Measurements from ENCODE around the gene FAM53B. TPM values are rescaled to one million over a fixed set of nuclear protein-coding genes. Genes with fewer than 3 reads are reported as not detected.
A peak's percentile ranks its signal among the peaks of the same experiment; 100 is the strongest.

Gene FAM53B
- total RNA-seq, 4 donors from 2014 or later = 140 to 253 (median 192) TPM

DNA sequence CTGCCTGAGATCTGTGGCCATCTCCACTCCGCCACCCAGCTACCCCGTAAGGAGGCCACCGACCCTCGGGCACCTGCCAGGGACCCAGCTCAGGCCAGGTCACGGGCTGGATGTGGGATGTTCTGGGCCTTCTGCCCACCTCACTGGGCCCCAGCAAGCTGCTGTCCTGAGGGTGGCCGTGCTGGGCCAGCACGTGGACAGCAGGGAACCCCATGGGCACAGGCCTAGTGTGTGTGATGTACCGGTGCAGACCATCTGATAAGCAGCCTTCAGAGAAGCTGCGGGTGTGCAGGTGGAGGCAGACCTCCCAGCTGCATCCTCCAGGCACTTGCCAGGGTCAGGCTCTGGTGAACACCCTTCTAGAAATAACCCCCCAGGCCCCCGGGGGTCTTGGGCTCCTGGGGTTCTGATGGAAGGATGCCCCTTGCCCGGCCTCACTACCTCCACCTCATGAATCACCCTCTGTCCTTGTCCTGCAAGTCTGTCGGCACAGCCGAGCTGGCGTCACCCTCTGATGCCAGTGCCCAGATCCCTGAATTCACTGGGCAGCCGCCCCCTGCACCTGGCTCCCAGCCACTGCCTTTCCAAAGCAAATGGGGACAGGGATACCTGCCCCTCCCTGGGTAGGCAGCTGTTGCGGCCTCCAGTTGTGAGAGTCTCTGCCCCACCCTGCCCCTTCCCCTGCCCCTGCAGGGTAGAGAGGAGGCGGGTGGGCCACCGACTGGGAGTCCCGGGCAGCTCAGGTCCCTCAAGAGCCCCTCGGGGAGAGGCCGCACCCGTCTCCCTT, 139.8 kb downstream of the FAM53B start:
- peaks cover 0 to 8% of the 10 kb centered on the region in 2 donors for H3K4me1 ChIP-seq
- DNase-seq (no peak), ATAC-seq (peak in 1 of 2 donors; percentile 6)
- in situ Hi-C loops (cut with MboI; ENCODE audit: low sequenced_read_pairs in 4 of 4) = no loop called here
- no peaks in the 10 kb centered on the region for H3K9me3 ChIP-seq
- no peak overlapping the region for H3K4me3 ChIP-seq
- H3K27me3 ChIP-seq = no peaks in the 10 kb centered on the region
- no peak overlapping the region for H3K27ac ChIP-seq
- TF ChIP-seq, protein P1, sequence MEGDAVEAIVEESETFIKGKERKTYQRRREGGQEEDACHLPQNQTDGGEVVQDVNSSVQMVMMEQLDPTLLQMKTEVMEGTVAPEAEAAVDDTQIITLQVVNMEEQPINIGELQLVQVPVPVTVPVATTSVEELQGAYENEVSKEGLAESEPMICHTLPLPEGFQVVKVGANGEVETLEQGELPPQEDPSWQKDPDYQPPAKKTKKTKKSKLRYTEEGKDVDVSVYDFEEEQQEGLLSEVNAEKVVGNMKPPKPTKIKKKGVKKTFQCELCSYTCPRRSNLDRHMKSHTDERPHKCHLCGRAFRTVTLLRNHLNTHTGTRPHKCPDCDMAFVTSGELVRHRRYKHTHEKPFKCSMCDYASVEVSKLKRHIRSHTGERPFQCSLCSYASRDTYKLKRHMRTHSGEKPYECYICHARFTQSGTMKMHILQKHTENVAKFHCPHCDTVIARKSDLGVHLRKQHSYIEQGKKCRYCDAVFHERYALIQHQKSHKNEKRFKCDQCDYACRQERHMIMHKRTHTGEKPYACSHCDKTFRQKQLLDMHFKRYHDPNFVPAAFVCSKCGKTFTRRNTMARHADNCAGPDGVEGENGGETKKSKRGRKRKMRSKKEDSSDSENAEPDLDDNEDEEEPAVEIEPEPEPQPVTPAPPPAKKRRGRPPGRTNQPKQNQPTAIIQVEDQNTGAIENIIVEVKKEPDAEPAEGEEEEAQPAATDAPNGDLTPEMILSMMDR (IDR thresholded peaks at IDR 0.05 in 4 of 5, conservative IDR thresholded peaks at IDR 0.05 in 1 of 5) = no peak
- TF ChIP-seq POLR2A (IDR thresholded peaks at IDR 0.05) = no peak
- H3K36me3 ChIP-seq = no peaks in the 10 kb centered on the region
- intact Hi-C loops (cut with DNase I; ENCODE audit: low total_unique reads) = no loop called here

- H3K9me3 ChIP-seq = no peaks in the 10 kb centered on the region
- H3K4me3 ChIP-seq = no peak overlapping the region
- H3K4me1 ChIP-seq = peaks cover 0 to 8% of the 10 kb centered on the region in 2 donors
- no peak overlapping the region for H3K27ac ChIP-seq
- no peak for TF ChIP-seq POLR2A (IDR thresholded peaks at IDR 0.05)
- TF ChIP-seq, protein P1 (IDR thresholded peaks at IDR 0.05 in 4 of 5, conservative IDR thresholded peaks at IDR 0.05 in 1 of 5) = no peak
- in situ Hi-C loops (cut with MboI; ENCODE audit: low sequenced_read_pairs in 4 of 4) (no loop called here), intact Hi-C loops (cut with DNase I; ENCODE audit: low total_unique reads) (no loop called here)
- no peaks in the 10 kb centered on the region for H3K36me3 ChIP-seq
- DNase-seq (no peak), ATAC-seq (peak in 1 of 2 donors; percentile 22)
- H3K27me3 ChIP-seq = no peaks in the 10 kb centered on the region
Measured at GRCh38 chr10:124603376-124604213, 140.6 kb downstream of the FAM53B start.

DNA sequence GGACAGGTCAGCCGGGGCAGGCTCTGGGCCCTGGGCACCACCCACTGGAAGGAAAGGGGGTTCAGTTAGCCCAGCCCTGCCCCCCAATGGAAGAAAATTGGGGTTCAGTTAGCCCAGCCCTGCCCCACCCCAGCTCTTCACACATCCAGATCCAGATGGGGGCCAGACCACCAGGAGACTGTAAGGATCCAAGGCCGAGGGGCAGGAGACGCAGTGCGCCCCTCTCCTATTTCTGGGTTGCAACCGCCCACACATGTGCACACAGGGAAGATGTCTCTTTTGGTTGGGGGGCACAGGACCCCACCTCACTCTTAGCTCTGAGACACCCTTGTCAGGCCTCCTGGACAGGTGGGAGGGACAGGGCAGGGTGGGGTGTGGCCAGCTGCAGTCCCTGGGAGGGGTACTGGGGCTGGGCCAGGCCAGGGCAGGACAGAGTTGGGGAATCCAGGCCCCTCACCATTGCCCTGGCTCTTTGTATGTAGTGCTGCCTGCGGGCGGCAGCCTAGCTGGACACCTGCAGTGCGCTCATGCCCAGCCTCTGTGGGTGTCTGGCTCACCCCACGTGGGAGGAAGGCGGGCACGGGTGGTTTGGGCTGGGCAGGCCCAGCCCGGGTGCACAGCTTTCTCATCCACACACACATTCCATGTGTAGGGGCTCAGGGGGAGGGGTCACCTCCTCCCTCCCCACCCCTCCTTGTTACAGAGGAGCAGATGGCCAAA, 141.4 kb downstream of the FAM53B start:
- DNase-seq (no peak), ATAC-seq (no peak)
- Histone ChIP-seq H3K27ac (no peak overlapping the region), H3K4me3 (no peak overlapping the region), H3K27me3 (no peaks in the 10 kb centered on the region), H3K36me3 (no peaks in the 10 kb centered on the region), H3K4me1 (peaks cover 0 to 8% of the 10 kb centered on the region in 2 donors), H3K9me3 (no peaks in the 10 kb centered on the region)
- TF ChIP-seq, protein P1 (IDR thresholded peaks at IDR 0.05 in 4 of 5, conservative IDR thresholded peaks at IDR 0.05 in 1 of 5) = no peak
- no peak for TF ChIP-seq POLR2A (IDR thresholded peaks at IDR 0.05)
- in situ Hi-C loops (cut with MboI; ENCODE audit: low sequenced_read_pairs in 4 of 4) (no loop called here), intact Hi-C loops (cut with DNase I; ENCODE audit: low total_unique reads) (no loop called here)

DNA sequence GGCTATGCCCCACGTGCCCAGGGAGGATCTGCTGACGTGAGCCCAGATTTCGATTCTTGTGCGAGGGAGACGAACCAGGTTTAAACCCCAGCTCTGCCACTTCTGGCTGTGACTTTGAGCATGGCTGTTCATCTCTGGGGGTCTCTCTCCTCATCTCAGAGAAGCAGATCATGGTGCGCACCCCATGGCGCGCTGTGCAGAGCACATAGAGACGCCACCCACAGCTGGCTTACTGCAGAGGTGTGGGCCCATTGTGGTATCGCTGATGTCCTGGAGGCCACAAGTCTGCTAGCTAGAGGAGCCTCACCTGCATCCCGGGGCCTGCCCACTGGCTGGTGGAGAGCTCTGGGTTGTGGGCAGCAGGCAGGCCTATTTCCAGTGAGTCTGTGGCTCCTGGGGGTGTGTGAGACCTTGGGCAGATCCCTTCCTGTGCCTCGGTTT, 142.0 kb downstream of the FAM53B start:
- TF ChIP-seq, protein P1 (IDR thresholded peaks at IDR 0.05 in 4 of 5, conservative IDR thresholded peaks at IDR 0.05 in 1 of 5) = no peak
- no peak for TF ChIP-seq POLR2A (IDR thresholded peaks at IDR 0.05)
- Histone ChIP-seq H3K36me3 (no peaks in the 10 kb centered on the region), H3K27me3 (no peaks in the 10 kb centered on the region), H3K4me1 (peaks cover 0 to 8% of the 10 kb centered on the region in 2 donors), H3K27ac (no peak overlapping the region), H3K4me3 (no peak overlapping the region), H3K9me3 (no peaks in the 10 kb centered on the region)
- ATAC-seq (no peak), DNase-seq (no peak)
- intact Hi-C loops (cut with DNase I; ENCODE audit: low total_unique reads) (no loop called here), in situ Hi-C loops (cut with MboI; ENCODE audit: low sequenced_read_pairs in 4 of 4) (no loop called here)

All from gastrocnemius medialis (tissue), 4 donors.